CD4-positive, alpha-beta T cell treated with Interferon alpha-2 for 1 hour (primary cell): ENCODE results near the gene MYO1B.

Experiments
- DNase-seq, 2 donors: peaks; one replicate each; pipeline ENCODE4 v3.0.0-alpha.2; 2020 to 2022

MYO1B gene

DNA sequence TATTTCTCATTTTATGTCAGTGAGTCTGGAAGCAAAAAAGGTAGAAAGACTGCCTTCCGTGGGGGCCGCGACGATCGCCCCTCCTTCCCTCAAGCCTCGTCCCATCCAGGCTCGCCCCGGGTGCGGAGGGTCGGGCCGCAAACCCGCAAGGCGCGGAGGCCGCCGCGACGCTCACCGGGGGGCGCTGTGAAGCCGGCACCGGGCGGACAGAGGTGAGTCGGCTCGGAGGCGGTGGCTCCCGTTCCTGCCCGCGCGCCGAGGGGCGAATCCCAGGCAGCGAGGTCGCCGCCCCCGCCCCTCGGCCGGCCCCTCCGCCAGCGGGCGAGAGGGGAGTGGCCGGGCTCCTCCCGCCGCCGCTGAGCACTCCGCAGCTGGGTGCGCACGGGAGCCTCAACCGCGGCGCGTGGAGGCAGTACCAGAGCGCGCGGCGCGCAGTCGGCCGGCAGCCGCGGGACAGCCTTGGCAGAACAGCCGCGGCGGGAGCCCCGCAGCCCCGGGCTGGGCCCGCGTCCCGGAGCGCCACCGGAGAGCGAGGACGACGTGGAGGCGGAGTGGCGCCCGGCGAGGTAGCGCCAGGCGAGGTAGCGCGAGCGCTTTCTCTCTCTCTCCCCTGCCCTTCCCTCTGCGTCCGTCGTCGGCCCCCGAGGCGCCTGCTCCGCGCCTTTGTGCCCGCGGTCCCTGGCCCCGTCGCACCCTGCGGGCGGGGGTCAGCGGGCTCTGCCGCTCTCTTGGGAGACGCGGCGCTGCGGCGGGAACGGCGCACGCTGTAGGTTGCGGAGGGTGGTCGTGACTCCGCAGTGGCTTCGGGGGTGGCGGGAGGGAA is at the start of gene MYO1B:
Gene MYO1B (plus strand): TSS at position 359 of the 823 bp plus-strand sequence. CDS start 31,492 bp downstream, outside the sequence.
- peak; percentile 47 to 48 for DNase-seq

DNA sequence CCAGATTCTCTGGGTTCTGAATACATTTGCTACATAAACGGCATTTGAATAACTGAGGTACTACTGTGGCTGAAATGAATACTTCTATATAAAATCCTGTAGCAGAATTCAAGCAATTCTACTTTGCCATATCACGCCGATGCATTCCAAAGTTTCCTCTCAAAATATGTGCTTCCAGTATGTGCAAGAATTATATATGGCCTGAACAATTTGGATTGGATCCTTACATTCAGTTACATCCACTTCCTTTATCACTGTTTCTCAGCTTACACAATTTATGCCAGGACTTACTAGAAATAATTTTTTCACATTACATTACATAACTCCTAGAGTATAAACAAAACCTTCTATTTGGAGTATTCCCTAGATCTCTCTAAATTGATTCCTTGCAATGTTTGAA is 48.1 kb upstream of the MYO1B start:
- DNase-seq = no peak

DNA sequence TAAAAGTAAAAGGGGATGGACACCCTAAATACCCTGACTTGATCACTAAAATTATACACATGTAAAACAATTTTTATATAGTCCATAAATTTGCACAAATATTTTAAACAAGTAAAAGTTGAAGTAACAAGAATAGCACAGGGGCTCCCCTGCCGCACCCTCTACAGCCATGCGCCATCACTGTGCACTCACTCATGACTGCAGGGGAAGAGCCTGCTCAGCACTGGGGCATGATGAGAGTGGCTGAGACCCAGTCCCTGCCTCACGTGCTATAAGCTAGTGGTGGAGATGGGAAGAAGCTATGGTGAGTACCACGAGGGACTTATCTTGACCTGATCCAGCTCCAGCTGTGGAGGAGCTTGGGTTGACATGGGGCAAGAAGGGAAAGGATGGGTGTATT is 46.9 kb upstream of the MYO1B start:
- DNase-seq = no peak

DNA sequence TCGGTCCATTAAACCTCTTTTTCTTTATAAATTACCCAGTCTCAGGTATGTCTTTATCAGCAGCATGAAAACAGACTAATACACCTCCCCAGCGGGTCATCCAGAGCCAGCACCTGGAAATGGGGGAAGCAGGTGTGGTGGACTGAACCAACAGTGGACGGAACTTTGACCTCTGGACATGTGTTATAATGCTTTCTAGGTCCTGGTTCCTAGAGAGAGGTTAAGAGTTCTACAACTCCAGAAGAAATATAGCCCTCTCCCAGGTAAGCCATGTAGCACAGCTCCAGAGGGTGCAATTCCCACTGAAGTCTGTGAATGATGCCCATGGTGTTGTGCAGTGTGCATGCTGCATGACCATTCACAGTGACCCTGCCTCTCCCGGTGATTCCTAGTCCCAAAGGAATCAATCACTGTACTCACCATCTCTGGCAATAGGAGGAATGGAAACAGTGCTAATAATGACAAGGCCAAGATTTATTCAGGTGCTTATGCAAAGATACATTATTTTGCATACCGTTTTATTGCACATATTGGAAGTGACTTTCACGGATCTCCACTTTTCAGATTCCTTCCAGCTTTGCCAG is 45.2 kb upstream of the MYO1B start:
- no peak for DNase-seq

DNA sequence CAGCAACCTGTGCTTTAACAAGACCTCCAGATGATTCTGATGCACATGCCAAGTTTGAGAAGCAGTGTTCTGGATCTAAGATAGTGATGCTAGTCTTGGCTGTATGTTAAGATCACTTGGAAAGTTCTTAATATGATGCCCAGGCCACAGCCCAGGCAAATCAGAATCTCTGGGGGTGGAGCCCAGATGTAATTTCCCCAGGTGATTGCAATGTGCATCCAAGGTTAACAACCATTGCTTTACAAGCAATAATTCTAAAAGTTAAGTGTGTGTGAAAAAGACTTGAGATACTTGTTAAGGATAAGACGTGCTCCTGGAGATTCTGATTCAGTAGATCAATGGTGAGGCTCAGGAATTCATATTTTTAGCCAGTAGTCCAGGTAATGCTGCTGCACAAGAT is 44.3 kb upstream of the MYO1B start:
- no peak for DNase-seq

DNA sequence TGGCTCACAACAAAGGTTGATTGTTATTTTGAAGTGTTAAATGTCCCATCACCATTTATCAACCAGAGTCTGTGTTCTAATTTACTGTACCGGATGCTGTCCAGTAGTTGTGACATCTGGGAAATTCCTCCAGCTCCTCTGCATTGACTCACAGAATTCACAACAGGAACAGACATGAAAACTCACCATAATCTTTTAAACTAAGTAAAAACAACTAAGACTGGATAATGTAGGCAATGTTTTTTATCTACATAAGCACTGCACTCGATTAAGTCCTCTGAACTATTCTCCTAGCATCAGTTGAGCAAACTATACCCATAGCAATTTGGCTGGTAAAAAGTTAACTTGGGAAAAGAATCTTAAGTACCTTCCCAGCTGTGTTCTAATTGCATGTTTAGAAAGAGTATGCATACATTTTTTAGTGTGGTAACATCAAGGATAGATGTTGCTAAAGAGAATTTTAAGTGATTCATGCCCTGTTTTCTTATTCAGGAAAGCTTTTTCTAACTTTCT is 42.9 kb upstream of the MYO1B start:
- peak in 1 of 2 donors; percentile 19 for DNase-seq

DNA sequence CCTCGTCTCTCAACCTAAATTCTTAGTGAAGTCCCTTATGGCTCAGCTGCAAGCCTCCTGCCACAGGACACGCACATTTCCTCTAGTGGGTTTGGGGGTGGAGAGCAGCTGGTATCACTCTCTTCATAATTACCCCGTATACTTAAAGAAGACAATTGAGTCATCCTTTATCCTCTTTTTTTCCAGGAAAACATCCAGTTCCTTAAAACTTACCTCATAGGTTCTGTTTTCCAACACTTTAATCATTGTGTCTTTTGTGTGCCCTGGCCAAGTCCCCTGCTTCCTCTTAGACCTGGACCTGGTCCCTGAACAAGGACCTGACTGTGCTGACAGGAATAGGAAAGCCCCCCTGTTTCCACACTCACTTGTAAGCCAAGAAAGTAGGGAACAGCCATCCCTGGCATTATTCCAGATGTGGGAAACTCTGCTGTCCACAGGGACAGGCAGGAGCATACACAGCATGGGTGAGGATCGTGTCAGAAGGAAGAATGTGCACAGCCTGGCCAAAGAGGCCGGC is 42.3 kb upstream of the MYO1B start:
- peak in 1 of 2 donors; percentile 45 for DNase-seq

DNA sequence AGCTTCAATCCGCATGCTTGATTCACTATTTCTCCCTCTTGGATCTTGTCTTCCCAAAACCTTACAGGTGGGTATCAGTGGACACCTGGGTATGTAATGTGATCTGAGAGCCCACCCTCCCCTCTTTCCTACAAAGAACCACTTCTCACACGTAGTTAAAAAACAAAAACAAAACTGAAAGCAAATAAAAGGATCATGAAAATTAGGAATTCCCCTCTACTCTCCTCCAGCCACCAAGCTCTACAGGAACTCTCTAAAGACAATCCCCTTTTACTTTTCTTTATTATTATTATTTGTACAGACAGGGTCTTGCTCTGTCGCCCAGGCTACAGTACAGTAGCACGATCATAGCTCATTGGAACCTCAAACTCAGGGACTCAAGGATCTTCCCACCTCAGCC is 40.8 kb upstream of the MYO1B start:
- DNase-seq = peak in 1 of 2 donors; percentile 64

DNA sequence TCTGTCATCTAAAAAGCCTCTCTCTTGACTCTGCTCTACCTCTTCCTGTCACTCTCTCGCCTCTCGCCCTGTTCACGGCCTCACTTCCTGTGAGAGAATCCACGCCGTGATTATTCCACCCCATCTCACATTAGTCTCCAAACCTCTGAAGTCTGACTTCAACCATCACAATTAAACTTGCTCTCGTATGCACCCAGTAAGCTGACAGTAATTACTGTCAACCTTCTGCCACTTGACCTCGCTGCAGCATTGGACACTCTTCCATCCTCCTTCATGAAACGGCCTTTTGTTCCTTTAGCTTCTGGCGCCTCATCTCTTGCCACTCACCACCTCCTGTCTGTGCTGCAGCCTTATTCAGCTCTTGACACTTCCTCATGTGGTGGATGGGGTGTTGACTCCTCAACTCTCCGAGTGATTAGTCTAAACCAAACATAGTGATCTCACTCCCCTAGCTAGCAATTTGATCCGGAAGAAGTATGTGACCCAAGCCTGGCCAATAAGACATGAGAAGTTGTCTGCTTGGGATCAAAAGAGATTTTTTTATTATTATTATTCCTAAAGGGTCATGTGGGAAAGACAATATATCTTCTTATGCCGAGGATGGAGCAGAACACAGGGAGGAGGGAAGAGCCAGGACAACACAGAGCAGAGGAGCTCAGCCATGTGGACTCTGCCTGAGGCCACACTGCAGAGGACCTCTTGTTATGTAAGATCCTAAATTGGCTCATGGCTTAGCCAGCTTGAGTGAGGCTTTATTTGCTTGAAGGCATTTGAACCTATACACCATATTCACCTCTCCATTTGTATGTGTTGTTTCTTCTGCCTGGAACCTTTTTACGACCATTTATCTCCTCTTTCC is 38.4 kb upstream of the MYO1B start:
- DNase-seq = peak; percentile 42 to 67

DNA sequence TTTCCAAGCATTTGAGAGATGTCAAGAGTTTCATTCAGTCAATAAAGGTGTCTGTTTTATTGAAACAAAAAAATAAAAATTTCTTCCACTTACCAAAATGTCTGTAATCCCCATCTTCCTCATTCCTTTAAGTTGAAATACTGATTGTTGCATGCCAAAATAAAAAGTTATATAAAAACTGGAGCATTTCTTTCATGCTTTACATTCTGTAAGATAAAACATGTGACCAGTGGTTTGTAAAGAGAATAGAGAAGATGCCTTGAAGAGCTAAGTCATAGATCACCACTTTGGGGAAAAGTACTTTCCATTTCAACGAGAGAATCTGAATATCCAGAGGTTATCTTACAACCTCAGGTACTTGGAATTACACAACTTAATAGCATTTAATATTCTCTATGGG is 35.9 kb upstream of the MYO1B start:
- DNase-seq = no peak

DNA sequence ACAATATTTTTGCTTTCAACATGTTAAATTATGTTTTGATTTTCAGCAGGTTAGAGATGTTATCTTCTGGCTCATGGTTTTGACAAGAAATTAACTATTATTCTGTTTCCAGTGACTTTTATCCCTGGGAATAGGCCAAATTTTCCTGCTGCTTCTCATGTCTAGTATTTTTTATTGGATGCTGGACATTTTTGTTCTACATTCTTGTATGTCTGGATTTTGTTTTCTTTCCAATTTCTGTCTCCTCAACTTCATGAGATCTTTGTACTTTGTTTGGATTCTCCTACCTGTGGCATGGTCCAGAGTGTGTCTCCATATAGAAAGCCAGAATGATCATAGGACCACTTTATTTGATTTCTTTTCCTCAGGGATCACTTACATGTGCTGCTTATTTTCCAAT is 33.1 kb upstream of the MYO1B start:
- DNase-seq = no peak

DNA sequence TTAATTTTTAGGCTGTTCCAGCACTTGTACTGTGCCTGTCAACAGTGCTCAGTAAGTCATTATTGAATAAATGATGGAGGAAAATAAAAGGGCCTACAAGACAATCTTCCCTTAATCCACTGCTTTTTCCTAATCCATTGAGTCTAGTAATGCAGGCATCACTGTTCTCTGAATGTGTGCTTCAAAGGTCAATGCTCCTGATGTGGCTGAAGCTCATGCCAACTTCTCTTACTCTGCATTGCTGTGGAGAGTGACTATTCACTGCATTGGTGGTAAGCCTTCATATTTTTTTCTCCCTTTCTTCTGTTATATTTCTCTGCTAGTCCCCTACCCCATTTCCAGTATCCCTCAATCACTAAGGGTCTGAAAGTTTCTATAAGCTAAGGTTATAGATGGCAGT is 31.9 kb upstream of the MYO1B start:
- no peak for DNase-seq

DNA sequence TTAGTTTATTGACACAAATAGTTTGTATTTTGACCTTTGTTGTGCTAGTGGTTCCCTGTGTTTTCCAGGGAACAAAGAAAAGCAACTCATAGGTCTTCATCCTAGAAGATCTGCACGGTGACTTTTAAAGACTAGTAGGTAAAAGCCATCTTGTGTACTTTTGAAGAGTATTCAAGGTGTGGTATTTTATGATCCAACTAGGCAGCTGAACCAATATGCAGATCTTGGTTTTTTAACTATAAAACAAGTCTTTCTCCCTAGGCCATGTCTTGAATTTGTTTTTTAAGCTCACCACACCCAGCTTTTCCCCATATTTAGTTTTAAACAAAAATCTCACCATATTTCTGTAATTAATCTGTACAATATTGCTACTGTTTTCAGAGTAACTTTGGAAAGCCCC is 30.0 kb upstream of the MYO1B start:
- no peak for DNase-seq

DNA sequence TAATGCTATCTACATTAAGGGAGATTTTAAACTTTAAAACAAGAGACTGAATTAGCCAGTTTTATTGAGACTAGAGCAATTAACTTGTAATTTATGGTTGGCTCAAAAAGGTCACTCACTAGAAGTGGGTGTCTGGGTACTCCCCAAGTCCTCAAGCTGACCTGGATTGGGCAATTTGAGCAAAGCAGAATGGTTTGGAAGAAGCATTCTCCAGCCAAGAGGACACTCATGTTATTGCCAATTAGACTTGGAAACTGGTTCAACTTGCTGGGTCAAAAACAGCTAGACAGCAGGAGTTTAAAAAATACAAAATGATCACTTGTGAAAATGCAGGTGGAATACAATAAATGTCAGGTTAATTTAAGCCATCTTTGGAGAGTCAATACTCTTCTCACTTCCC is 29.5 kb upstream of the MYO1B start:
- DNase-seq = no peak

DNA sequence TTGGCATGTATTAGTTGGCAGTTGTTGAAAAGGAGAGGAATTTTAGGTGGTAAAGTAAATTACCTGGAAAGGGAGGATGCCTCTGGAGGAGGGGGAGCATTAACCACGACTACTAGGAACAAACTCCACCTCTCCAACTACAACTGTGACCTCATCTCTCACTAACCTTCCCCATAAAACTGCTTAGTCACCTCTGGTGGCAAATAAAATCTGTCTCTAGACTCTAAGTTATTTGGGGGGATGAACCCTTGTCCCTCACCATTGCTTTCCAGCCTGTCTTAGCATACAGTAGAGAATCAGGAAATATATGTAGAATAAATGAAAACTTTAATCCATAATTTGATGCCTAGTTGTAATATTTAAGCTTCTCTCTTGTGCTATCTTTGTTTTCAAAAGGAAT is 27.6 kb upstream of the MYO1B start:
- DNase-seq = no peak

DNA sequence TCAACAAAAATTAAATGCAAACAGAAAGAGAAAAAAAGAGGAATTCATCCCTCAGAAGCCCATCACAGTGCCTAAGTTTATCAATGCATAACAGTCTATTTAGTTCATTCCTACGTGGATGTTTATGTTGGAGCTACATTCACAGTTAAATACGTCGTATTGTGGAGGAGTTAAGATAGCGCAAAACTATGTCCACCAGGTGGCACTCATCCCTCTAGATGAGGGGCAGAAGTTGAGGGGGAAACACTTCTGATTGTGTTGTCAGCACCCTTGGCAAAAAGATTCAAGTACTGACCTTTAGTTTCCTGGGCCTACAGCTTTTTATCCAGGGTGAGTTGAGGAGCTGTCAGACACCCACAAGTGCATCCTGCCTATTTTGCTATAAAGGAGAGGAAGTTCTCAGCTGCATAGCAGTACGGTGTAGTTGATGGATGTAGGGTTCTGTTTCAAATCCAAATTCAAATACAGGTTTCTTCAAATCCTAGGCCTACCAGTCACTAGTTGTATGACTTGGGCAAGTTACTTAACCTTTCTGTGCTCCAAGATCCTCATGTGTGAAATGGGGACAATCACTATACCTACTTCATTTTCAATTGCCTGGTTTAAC is 26.8 kb upstream of the MYO1B start:
- peak; percentile 22 to 48 for DNase-seq

DNA sequence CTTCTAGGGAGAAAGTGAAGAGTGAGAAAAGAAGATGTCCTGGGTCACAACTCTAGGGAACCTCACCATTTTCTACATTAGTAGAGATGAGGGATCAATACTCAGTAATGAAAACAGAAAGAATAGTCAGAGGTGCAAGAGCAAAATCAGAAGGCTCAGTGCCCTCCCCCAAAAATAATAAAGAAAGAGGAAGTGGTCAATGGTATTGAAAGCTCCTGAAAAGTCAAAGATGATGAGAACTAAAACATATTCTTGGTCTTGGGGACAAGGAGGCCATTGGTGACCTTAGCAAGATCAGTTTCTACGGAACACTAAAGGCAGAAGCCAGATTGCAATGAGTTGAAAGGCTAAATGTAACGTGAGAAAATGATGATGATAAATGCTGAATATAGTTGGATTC is 24.5 kb upstream of the MYO1B start:
- DNase-seq = no peak

DNA sequence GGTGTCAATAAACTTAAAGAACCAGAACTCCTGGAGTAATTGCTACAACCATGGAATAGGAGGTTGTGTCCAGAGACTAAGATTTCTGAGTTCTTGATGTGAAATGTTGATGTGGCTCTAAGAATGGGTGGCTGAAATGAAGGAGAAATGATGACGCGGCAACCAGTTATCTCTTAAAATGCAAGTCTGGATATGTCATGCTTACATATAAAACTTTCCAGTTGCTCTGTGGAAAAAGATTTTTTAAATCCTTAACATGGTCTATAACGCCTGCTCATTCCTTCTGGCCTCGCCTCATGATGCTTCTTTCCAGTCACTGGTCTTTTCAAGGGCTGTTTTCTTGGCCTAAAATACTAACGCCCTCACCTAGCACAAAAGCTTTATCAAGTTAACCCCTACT is 23.5 kb upstream of the MYO1B start:
- DNase-seq = no peak

DNA sequence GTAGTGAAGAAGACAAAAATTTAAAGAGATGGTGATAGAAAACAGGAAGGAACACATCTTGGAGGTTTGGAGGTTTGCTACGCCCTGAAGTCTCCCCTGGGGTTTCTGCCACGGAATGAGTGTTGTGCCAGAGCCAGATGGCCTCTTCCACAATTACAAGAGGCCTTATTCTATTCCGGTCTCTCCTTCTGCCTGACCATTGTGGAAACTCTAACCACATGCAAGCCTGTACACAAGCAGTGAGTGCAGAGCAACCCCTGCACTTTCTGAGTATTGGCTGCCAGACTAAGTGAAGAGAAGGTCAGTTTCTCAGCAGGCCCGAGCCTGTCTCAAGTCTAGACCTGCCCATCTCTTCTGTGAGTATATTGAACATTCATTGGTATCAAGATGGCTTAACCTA is 22.7 kb upstream of the MYO1B start:
- DNase-seq = no peak

DNA sequence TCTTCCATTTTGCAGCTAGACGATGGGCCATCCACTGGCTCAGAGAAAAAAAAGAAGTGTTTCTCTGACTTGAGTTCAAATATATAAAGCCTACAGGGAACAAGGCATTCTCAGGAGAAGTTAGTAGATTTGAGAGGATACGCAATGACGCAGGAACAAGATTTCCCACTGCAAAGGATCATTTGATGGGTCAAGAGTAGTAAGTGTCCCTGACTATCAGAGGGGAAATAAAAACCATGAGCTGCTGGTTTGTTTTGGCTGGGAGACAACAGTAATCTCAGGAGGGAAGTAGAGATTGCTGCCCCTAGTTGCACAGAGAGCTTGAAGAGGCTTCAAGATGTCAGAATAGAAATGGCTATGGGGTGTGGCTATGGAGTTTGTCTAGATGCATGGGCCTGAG is 22.3 kb upstream of the MYO1B start:
- no peak for DNase-seq

DNA sequence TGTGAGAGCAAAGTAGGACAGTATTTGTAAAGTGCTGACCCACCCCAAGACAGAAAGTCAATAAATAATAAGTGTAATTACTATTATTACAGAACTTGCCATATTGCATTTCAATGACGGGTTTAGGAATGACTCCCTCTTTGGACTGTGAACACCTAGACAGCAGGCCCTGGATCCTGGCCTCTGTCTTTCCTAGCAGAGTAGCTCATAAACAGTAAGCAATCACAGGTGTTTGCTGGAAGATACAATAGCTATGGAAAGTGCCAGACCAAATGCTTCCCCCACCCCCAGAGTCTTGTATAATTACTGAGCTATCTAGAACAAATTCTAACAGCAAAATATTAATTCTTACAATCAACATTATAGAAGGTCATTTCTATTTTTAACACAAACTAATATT is 20.1 kb upstream of the MYO1B start:
- no peak for DNase-seq

DNA sequence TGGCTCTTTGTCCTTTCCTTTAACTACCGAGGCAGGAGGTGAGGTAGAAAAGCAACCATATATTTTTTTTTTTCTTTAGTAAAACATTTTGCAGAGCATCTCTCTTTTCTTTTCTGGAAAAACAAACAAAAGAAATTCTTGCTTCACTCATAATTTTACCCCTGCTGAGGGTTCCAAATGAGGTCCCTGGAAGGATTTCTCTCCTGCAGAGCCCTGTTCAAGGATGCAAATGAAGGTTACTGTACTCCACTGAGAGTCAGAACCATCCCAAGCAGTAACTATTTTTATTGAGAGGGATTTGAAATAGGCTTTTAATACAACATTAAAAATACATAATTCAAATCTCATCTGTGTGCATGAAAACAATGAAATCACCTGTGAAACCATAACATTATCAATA is 19.5 kb upstream of the MYO1B start:
- no peak for DNase-seq

DNA sequence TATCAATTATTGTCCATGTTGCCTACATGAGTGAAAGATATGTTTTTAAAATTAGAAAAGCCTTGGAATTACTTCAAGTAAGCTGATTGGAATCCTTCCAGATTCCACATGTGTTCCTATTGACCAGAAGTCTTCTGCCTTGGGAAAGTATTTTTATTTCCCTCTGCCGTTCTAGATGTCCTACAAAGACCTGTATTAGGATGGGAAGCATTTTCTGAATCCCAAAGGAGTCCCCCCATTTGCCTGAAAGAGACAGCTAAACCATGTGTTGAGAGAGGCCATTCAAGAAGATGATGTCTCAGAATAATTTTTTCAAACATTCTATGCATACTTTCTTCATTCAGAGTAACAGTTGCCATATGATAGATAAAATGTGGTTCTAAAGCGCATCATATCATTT is 19.0 kb upstream of the MYO1B start:
- no peak for DNase-seq
